Measurements from ENCODE around the gene LOXL3. TPM values are rescaled to one million over a fixed set of nuclear protein-coding genes. Genes with fewer than 3 reads are reported as not detected.

The LOXL3 gene
- total RNA-seq, 2 experiments from 2014 or later = 0.21 to 0.98 TPM

DNA sequence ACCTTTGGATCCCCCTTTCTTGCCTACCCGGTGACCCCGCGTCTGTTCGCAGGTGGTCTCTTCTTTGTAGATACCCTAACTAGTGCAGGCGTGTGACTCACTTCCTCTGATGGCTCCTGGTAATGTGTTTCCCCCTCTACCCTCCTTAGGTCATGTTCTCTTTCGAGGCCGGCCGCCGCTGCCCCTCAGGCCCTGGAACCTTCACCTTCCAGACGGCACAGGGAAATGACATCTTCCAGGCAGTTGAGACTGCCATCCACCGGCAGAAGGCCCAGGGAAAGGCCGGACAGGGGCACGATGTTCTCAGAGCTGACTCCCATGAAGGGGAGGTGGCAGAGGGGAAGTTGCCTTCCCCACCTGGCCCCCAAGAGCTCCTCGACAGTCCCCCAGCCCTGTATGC lies 2.4 kb upstream of the LOXL3 start:
- intact Hi-C loops (cut with micrococcal nuclease; ENCODE audit: unreplicated experiment) = no loop called here
- TF ChIP-seq, protein P1, sequence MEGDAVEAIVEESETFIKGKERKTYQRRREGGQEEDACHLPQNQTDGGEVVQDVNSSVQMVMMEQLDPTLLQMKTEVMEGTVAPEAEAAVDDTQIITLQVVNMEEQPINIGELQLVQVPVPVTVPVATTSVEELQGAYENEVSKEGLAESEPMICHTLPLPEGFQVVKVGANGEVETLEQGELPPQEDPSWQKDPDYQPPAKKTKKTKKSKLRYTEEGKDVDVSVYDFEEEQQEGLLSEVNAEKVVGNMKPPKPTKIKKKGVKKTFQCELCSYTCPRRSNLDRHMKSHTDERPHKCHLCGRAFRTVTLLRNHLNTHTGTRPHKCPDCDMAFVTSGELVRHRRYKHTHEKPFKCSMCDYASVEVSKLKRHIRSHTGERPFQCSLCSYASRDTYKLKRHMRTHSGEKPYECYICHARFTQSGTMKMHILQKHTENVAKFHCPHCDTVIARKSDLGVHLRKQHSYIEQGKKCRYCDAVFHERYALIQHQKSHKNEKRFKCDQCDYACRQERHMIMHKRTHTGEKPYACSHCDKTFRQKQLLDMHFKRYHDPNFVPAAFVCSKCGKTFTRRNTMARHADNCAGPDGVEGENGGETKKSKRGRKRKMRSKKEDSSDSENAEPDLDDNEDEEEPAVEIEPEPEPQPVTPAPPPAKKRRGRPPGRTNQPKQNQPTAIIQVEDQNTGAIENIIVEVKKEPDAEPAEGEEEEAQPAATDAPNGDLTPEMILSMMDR (conservative IDR thresholded peaks at IDR 0.05; ENCODE audit: low read length) = no peak
- no peak for TF ChIP-seq EZH2phosphoT487 (IDR thresholded peaks at IDR 0.05; ENCODE audit: borderline replicate concordance, low read depth, low read length)
- no TSS peak for BruUV-seq (replicated peaks)

DNA sequence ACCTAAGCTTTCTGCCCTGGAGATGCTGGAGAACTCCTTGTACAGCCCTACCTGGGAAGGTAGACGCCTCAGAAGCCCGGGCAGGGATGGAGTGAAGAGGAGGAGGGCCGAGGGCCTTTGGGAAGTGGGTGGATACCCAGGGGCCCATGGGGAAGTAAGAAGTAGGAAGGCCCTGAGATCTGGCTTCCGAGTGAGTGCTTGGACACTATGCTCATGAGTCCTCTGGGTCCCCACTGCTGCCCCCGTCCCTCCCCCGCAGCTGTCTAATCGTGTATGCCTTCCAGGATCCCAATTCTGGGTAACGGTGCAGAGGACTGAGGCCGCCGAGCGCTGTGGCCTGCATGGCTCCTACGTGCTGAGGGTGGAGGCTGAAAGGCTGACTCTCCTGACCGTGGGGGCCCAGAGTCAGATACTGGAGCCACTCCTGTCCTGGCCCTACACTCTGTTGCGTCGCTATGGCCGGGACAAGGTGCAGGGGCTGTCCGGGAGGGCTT lies 1.9 kb upstream of the LOXL3 start:
- no peaks in the 10 kb centered on the region for H4K20me1 ChIP-seq (ENCODE audit: insufficient read depth, low read length)
- peaks cover 13% of the 10 kb centered on the region for H3K4me1 ChIP-seq (ENCODE audit: insufficient read depth, low read length, poor library complexity, severe bottlenecking)
- H3K27ac ChIP-seq (ENCODE audit: low read depth, low read length, poor library complexity, severe bottlenecking) = no peak overlapping the region
- no peaks in the 10 kb centered on the region for H3K79me2 ChIP-seq (ENCODE audit: insufficient read depth, low read depth, low read length)
- no peak for DNase-seq (ENCODE audit: low spot score)
- no TSS peak for BruUV-seq (replicated peaks)
- intact Hi-C loops (cut with micrococcal nuclease; ENCODE audit: unreplicated experiment) = no loop called here
- ChIA-PET CTCF (ENCODE audit: unreplicated experiment) (no interaction called here), POLR2A (no interaction called here)
- peak overlapping the region; percentile 94 for H3K4me3 ChIP-seq (ENCODE audit: low read depth, low read length, poor library complexity, severe bottlenecking)
- H3K9me3 ChIP-seq (ENCODE audit: low read length) = no peaks in the 10 kb centered on the region
- no peak for TF ChIP-seq EZH2phosphoT487 (IDR thresholded peaks at IDR 0.05; ENCODE audit: borderline replicate concordance, low read depth, low read length)
- TF ChIP-seq, protein P1 (conservative IDR thresholded peaks at IDR 0.05; ENCODE audit: low read length) = no peak
- peak overlapping the region; percentile 80 for H3K4me2 ChIP-seq (ENCODE audit: low read length)
- no peaks in the 10 kb centered on the region for H3K9me2 ChIP-seq (ENCODE audit: insufficient read depth, low read length)
- no peaks in the 10 kb centered on the region for H3K36me3 ChIP-seq (ENCODE audit: insufficient read depth, low read length)
- no peak overlapping the region for H2AFZ ChIP-seq (ENCODE audit: low read length)

More for the DNA sequence above, 2.4 kb upstream of the LOXL3 start:
- Histone ChIP-seq H3K36me3 (ENCODE audit: insufficient read depth, low read length) (no peaks in the 10 kb centered on the region), H4K20me1 (ENCODE audit: insufficient read depth, low read length) (no peaks in the 10 kb centered on the region), H3K4me2 (ENCODE audit: low read length) (no peak overlapping the region), H3K79me2 (ENCODE audit: insufficient read depth, low read depth, low read length) (no peaks in the 10 kb centered on the region), H3K4me1 (ENCODE audit: insufficient read depth, low read length, poor library complexity, severe bottlenecking) (peaks cover 13% of the 10 kb centered on the region), H3K27ac (ENCODE audit: low read depth, low read length, poor library complexity, severe bottlenecking) (no peak overlapping the region), H3K9me3 (ENCODE audit: low read length) (no peaks in the 10 kb centered on the region), H2AFZ (ENCODE audit: low read length) (no peak overlapping the region), H3K4me3 (ENCODE audit: low read depth, low read length, poor library complexity, severe bottlenecking) (no peak overlapping the region), H3K9me2 (ENCODE audit: insufficient read depth, low read length) (no peaks in the 10 kb centered on the region)
- POLR2A ChIA-PET = no interaction called here
- DNase-seq (ENCODE audit: low spot score) = no peak
- CTCF ChIA-PET (ENCODE audit: unreplicated experiment) = no interaction called here

DNA sequence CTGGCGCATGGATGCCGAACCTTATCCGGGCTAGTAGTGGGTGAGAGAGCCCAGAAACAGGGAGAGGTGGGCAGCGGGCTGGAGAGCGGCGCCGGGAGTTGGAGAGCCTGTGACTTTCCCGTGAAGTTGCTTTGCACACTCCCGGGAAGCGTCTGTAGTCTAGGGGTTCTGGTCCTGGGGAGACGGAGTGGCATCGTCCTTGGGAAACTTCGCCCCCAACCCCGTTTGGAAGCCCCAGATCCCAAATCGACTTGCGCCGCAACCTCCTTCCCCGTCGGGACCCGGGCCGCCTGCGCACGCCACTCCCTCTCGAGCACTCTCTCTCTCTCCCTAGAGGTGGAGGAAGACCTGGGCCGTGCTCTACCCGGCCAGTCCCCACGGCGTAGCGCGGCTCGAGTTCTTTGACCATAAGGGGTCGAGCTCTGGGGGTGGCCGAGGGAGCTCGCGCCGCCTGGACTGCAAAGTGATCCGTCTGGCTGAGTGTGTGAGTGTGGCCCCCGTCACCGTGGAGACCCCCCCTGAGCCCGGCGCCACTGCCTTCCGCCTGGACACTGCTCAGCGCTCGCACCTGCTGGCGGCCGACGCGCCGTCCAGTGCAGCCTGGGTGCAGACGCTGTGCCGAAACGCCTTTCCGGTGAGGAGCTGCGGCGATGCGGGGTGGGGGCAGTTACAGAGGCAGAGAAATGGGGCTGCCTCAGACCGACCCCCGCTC lies 1.2 kb upstream of the LOXL3 start:
- Histone ChIP-seq H3K4me2 (ENCODE audit: low read length) (peak overlapping the region; percentile 80), H3K4me3 (ENCODE audit: low read depth, low read length, poor library complexity, severe bottlenecking) (peak overlapping the region; percentile 94), H3K79me2 (ENCODE audit: insufficient read depth, low read depth, low read length) (no peaks in the 10 kb centered on the region), H3K4me1 (ENCODE audit: insufficient read depth, low read length, poor library complexity, severe bottlenecking) (peaks cover 13% of the 10 kb centered on the region), H3K9me3 (ENCODE audit: low read length) (no peaks in the 10 kb centered on the region), H4K20me1 (ENCODE audit: insufficient read depth, low read length) (no peaks in the 10 kb centered on the region), H3K36me3 (ENCODE audit: insufficient read depth, low read length) (no peaks in the 10 kb centered on the region), H2AFZ (ENCODE audit: low read length) (peak overlapping the region; percentile 95), H3K27ac (ENCODE audit: low read depth, low read length, poor library complexity, severe bottlenecking) (no peak overlapping the region), H3K9me2 (ENCODE audit: insufficient read depth, low read length) (no peaks in the 10 kb centered on the region)
- ChIA-PET CTCF (ENCODE audit: unreplicated experiment) (no interaction called here), POLR2A (no interaction called here)
- intact Hi-C loops (cut with micrococcal nuclease; ENCODE audit: unreplicated experiment) = no loop called here
- TSS peak; percentile 51 for BruUV-seq (replicated peaks)
- TF ChIP-seq, protein P1 (conservative IDR thresholded peaks at IDR 0.05; ENCODE audit: low read length) = no peak
- TF ChIP-seq EZH2phosphoT487 (IDR thresholded peaks at IDR 0.05; ENCODE audit: borderline replicate concordance, low read depth, low read length) = no peak
- peak; percentile 55 for DNase-seq (ENCODE audit: low spot score)
